H9 (cell line): ENCODE measurements around the gene BTRC. TPM values are rescaled to one million over a fixed set of nuclear protein-coding genes. Genes with fewer than 3 reads are reported as not detected.

Experiments used
- DNase-seq: peaks from one replicate; pipeline ENCODE4 v3.0.0-alpha.2; 2017
- H2AFZ ChIP-seq: one replicate; pipeline ENCODE4 v1.6.1; 2013; ENCODE audit warnings: mild to moderate bottlenecking, low read length, control low read depth, moderate library complexity
- H2AK5ac ChIP-seq: 2 replicates; pipeline ENCODE4 v1.6.1; 2013; ENCODE audit warnings: low read length, control low read depth, mixed read lengths; ENCODE audit not compliant: insufficient read length
- H2BK120ac ChIP-seq: one replicate; pipeline ENCODE4 v1.6.1; 2013; ENCODE audit warnings: low read depth, mild to moderate bottlenecking, low read length, control low read depth, inconsistent platforms; ENCODE audit not compliant: poor library complexity, severe bottlenecking
- H2BK12ac ChIP-seq: 2 replicates; pipeline ENCODE4 v1.6.1; 2013; ENCODE audit warnings: low read length, control low read depth, mixed read lengths, low read depth; ENCODE audit not compliant: insufficient read length
- H2BK15ac ChIP-seq: 2 replicates; pipeline ENCODE4 v1.6.1; 2013; ENCODE audit warnings: low read depth, low read length, control low read depth
- H2BK20ac ChIP-seq: one replicate; pipeline ENCODE4 v1.6.1; 2013; ENCODE audit warnings: low read depth, mild to moderate bottlenecking, low read length, control low read depth, inconsistent platforms; ENCODE audit not compliant: poor library complexity, severe bottlenecking
- H2BK5ac ChIP-seq: 2 replicates; pipeline ENCODE4 v1.6.1; 2013; ENCODE audit warnings: low read length, control low read depth, mixed read lengths; ENCODE audit not compliant: insufficient read length
- H3K14ac ChIP-seq: 2 replicates; pipeline ENCODE4 v1.6.1; 2013; ENCODE audit warnings: low read length, control low read depth; ENCODE audit not compliant: insufficient read depth
- H3K18ac ChIP-seq: 2 replicates; pipeline ENCODE4 v1.6.1; 2013; ENCODE audit warnings: low read depth, mild to moderate bottlenecking, mixed read lengths, low read length, control low read depth; ENCODE audit not compliant: insufficient read length
- H3K23ac ChIP-seq: 2 replicates; pipeline ENCODE4 v1.6.1; 2013; ENCODE audit warnings: low read length, control low read depth, mixed read lengths, low read depth; ENCODE audit not compliant: insufficient read length
- H3K23me2 ChIP-seq: 2 replicates; pipeline ENCODE4 v1.6.1; 2013; ENCODE audit warnings: low read depth, mild to moderate bottlenecking, mixed read lengths, low read length, control low read depth; ENCODE audit not compliant: insufficient read length, poor library complexity, severe bottlenecking
- H3K27ac ChIP-seq: 2 replicates; pipeline ENCODE4 v1.5.1; 2013; ENCODE audit warnings: low read length, control low read depth, mixed read lengths, low read depth; ENCODE audit not compliant: insufficient read length
- H3K27me3 ChIP-seq: 2 replicates; pipeline ENCODE4 v1.6.1; 2013; ENCODE audit warnings: low read length, control low read depth, inconsistent platforms; ENCODE audit not compliant: insufficient read depth
- H3K4ac ChIP-seq: 2 replicates; pipeline ENCODE4 v1.6.1; 2013; ENCODE audit warnings: low read depth, mild to moderate bottlenecking, control low read depth, inconsistent platforms, low read length, moderate library complexity
- H3K4me1 ChIP-seq: 2 replicates; pipeline ENCODE4 v1.6.1; 2013; ENCODE audit warnings: low read length, control low read depth, inconsistent platforms; ENCODE audit not compliant: insufficient read depth
- H3K4me2 ChIP-seq: 2 replicates; pipeline ENCODE4 v1.6.1; 2013; ENCODE audit warnings: low read length, control low read depth, mixed read lengths; ENCODE audit not compliant: insufficient read length, insufficient read depth
- H3K56ac ChIP-seq: 2 replicates; pipeline ENCODE4 v1.6.1; 2013; ENCODE audit warnings: low read depth, mild to moderate bottlenecking, mixed read lengths, low read length, control low read depth; ENCODE audit not compliant: insufficient read length
- H3K79me1 ChIP-seq: 2 replicates; pipeline ENCODE4 v1.6.1; 2013; ENCODE audit warnings: low read depth, mild to moderate bottlenecking, moderate library complexity, low read length, control low read depth, inconsistent platforms; ENCODE audit not compliant: insufficient read depth, poor library complexity, severe bottlenecking
- H3K79me2 ChIP-seq: 2 replicates; pipeline ENCODE4 v1.6.1; 2013; ENCODE audit warnings: low read length, control low read depth, inconsistent platforms; ENCODE audit not compliant: insufficient read depth
- H3K9ac ChIP-seq: 2 replicates; pipeline ENCODE4 v1.6.1; 2013; ENCODE audit warnings: low read length, control low read depth, mixed read lengths; ENCODE audit not compliant: insufficient read length; ENCODE audit errors: extremely low read depth
- H3K9me3 ChIP-seq: one replicate; pipeline ENCODE4 v1.6.1; 2013; ENCODE audit warnings: low read depth, low read length, inconsistent platforms; ENCODE audit not compliant: control insufficient read depth
- H3T11ph ChIP-seq: one replicate; pipeline ENCODE4 v1.6.1; 2013; ENCODE audit warnings: mild to moderate bottlenecking, low read length, control low read depth, inconsistent platforms
- H4K20me1 ChIP-seq: one replicate; pipeline ENCODE4 v1.6.1; 2013; ENCODE audit not compliant: control insufficient read depth, insufficient read length, insufficient read depth
- H4K5ac ChIP-seq: 2 replicates; pipeline ENCODE4 v1.6.1; 2013; ENCODE audit warnings: low read depth, mild to moderate bottlenecking, mixed read lengths, low read length, control low read depth; ENCODE audit not compliant: insufficient read length
- H4K8ac ChIP-seq: replicated peaks from 2 replicates; pipeline ENCODE4 v1.6.1; 2013; ENCODE audit warnings: low read length, control low read depth, mixed read lengths, low read depth; ENCODE audit not compliant: insufficient read length
- H4K91ac ChIP-seq: 2 replicates; pipeline ENCODE4 v1.6.1; 2013; ENCODE audit warnings: low read depth, mild to moderate bottlenecking, moderate library complexity, mixed read lengths, low read length, control low read depth; ENCODE audit not compliant: insufficient read length
- H3K27ac Mint-ChIP-seq, 3 experiments: 2 replicates in 2 of 3; 3 replicates in 1 of 3; pipeline ENCODE4 v1.8.0; 2020 to 2021; ENCODE audit warnings: mixed read lengths in 3 of 3, mild to moderate bottlenecking in 1 of 3, moderate library complexity in 1 of 3
- H3K27me3 Mint-ChIP-seq: 2 replicates; pipeline ENCODE4 v1.8.0; 2021; ENCODE audit warnings: low read depth, mild to moderate bottlenecking, moderate library complexity, mixed read lengths
- H3K36me3 Mint-ChIP-seq, 3 experiments: 2 replicates in 2 of 3; 3 replicates in 1 of 3; pipeline ENCODE4 v1.8.0; 2020 to 2021; ENCODE audit warnings: low read depth in 3 of 3, mixed read lengths in 3 of 3; ENCODE audit not compliant: insufficient read depth in 1 of 3
- H3K4me1 Mint-ChIP-seq, 2 experiments: 2 replicates each; pipeline ENCODE4 v1.8.0; 2020; ENCODE audit warnings: mixed read lengths in 2 of 2
- H3K4me3 Mint-ChIP-seq, 2 experiments: 2 replicates in 1 of 2; 3 replicates in 1 of 2; pipeline ENCODE4 v1.8.0; 2020 to 2021; ENCODE audit warnings: mild to moderate bottlenecking in 2 of 2, mixed read lengths in 2 of 2, moderate library complexity in 1 of 2
- H3K9me3 Mint-ChIP-seq, 2 experiments: 2 replicates in 1 of 2; 3 replicates in 1 of 2; pipeline ENCODE4 v1.8.0; 2020; ENCODE audit warnings: mild to moderate bottlenecking in 2 of 2, mixed read lengths in 2 of 2, moderate library complexity in 1 of 2
- WGBS: extraction: QIAGEN DNeasy Blood & Tissue Kit; methylation state at CpG from one replicate; pipeline ENCODE4 v1.1.7; 2013; ENCODE audit warnings: missing lambda C conversion rate, low lambda C conversion rate, mixed read lengths; ENCODE audit not compliant: insufficient read length; ENCODE audit errors: extremely low coverage; 5-methylcytosine and 5-hydroxymethylcytosine counted together
- total RNA-seq: library from RNA; stranded (reverse); gene quantifications from 2 replicates; pipeline ENCODE4 v1.2.1, GENCODE V29; 2021
- TF ChIP-seq, protein P1 (sequence below): fragments of 200-600 bp; sonication (generic); conservative IDR thresholded peaks from 3 replicates; pipeline ENCODE4 v1.8.0; 2021; ENCODE audit warnings: antibody characterized with exemption, mild to moderate bottlenecking

Gene BTRC
- total RNA-seq, 1 experiment from 2014 or later: 24.2 TPM

DNA sequence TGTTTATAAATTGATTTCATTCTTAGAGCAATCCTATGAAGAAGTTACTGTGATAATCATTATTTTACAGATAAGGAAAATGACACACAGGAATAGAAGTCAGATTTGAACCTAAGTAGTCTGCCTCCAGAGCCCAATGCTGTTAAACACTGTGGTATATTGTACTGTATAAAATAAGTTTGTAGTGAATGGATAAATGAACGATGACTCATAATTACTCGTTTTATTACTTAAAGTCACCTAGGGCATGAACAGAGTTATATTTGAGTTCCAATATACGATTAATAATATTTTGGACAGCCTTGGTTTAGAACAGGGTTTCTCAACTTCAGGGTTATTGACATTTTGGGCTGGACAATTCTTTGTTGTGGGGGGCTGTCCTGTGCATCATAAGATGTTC lies 7.8 kb upstream of the BTRC start:
- DNase-seq: no peak
- Histone ChIP-seq H2BK12ac (no peak overlapping the region), H3K4ac (no peak overlapping the region), H3K4me1 (no peaks in the 10 kb centered on the region), H4K5ac (no peak overlapping the region), H3K79me1 (no peaks in the 10 kb centered on the region), H2BK15ac (no peak overlapping the region), H2AFZ (no peak overlapping the region), H3K18ac (no peak overlapping the region), H3T11ph (no peak overlapping the region), H3K4me2 (no peak overlapping the region), H3K23ac (no peak overlapping the region), H3K23me2 (no peaks in the 10 kb centered on the region), H3K14ac (no peak overlapping the region), H3K9ac (no peak overlapping the region), H4K8ac (no peak overlapping the region), H4K20me1 (no peaks in the 10 kb centered on the region), H3K27me3 (no peaks in the 10 kb centered on the region), H2BK20ac (no peak overlapping the region), H2AK5ac (no peak overlapping the region), H2BK120ac (no peak overlapping the region), H3K56ac (no peak overlapping the region), H4K91ac (no peak overlapping the region), H2BK5ac (no peak overlapping the region), H3K27ac (no peak overlapping the region), H3K9me3 (no peaks in the 10 kb centered on the region), H3K79me2 (no peaks in the 10 kb centered on the region)
- Mint-ChIP-seq H3K27me3 (peaks cover 23% of the 10 kb centered on the region), H3K27ac (no peak overlapping the region), H3K9me3 (no peaks in the 10 kb centered on the region), H3K4me3 (no peak overlapping the region), H3K36me3 (no peaks in the 10 kb centered on the region), H3K4me1 (no peaks in the 10 kb centered on the region)
- TF ChIP-seq, protein P1, sequence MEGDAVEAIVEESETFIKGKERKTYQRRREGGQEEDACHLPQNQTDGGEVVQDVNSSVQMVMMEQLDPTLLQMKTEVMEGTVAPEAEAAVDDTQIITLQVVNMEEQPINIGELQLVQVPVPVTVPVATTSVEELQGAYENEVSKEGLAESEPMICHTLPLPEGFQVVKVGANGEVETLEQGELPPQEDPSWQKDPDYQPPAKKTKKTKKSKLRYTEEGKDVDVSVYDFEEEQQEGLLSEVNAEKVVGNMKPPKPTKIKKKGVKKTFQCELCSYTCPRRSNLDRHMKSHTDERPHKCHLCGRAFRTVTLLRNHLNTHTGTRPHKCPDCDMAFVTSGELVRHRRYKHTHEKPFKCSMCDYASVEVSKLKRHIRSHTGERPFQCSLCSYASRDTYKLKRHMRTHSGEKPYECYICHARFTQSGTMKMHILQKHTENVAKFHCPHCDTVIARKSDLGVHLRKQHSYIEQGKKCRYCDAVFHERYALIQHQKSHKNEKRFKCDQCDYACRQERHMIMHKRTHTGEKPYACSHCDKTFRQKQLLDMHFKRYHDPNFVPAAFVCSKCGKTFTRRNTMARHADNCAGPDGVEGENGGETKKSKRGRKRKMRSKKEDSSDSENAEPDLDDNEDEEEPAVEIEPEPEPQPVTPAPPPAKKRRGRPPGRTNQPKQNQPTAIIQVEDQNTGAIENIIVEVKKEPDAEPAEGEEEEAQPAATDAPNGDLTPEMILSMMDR: no peak
- WGBS: no CpG with 5 or more reads among the region's 3 CpGs
